HG02610 (cell line): ENCODE measurements around the gene ADD1.
"Not testable (repeated sequence)": the region's sequence is repeated elsewhere in the genome, so short reads cannot be mapped to it uniquely, and the experiment has no call there.

Experiments
- ATAC-seq: cut with Tn5 transposase; IDR thresholded peaks from one replicate; pipeline ENCODE4 v1.9.1; 2021; ENCODE audit warnings: mild to moderate bottlenecking, moderate library complexity; ENCODE audit not compliant: unreplicated experiment

The ADD1 gene

GRCh38 chr4:2932321-2932950 is 88.8 kb downstream of the ADD1 start:
- no peak for ATAC-seq

- ATAC-seq = no peak
Measured at GRCh38 chr4:2932951-2933565, 89.4 kb downstream of the ADD1 start.

- ATAC-seq = no peak
Measured at GRCh38 chr4:2933566-2934076, 90.0 kb downstream of the ADD1 start.

GRCh38 chr4:2934077-2934812 is 90.6 kb downstream of the ADD1 start:
- ATAC-seq = no peak

- peak; percentile 47 for ATAC-seq
Measured at GRCh38 chr4:2934813-2935761, 91.4 kb downstream of the ADD1 start.

- ATAC-seq = no peak
Measured at GRCh38 chr4:2935762-2936743, 92.4 kb downstream of the ADD1 start.

GRCh38 chr4:2936773-2937145 is 93.1 kb downstream of the ADD1 start:
- no peak for ATAC-seq

- ATAC-seq = no peak
Measured at GRCh38 chr4:2937146-2937857, 93.7 kb downstream of the ADD1 start.

GRCh38 chr4:2937986-2938385 is 94.3 kb downstream of the ADD1 start:
- ATAC-seq = no peak

- ATAC-seq = not testable (repeated sequence)
Measured at GRCh38 chr4:2938411-2938810, 94.8 kb downstream of the ADD1 start.

GRCh38 chr4:2938906-2939305 is 95.3 kb downstream of the ADD1 start:
- no peak for ATAC-seq

GRCh38 chr4:2939383-2940243 is 96.0 kb downstream of the ADD1 start:
- ATAC-seq = no peak

GRCh38 chr4:2940267-2941137 is 96.9 kb downstream of the ADD1 start:
- no peak for ATAC-seq

- ATAC-seq = no peak
Measured at GRCh38 chr4:2941138-2942036, 97.7 kb downstream of the ADD1 start.

- ATAC-seq = no peak
Measured at GRCh38 chr4:2942037-2942531, 98.4 kb downstream of the ADD1 start.
